GM12801 (cell line): ENCODE measurements around the gene SYNPR.

Source experiments
- CTCF ChIP-seq: IDR thresholded peaks from one replicate; pipeline ENCODE4 v1.5.1; 2011; ENCODE audit warnings: control low read depth; ENCODE audit not compliant: insufficient read length; ENCODE audit errors: extremely low read depth

Gene SYNPR

GRCh38 chr3:63661242-63661641 lies 383.1 kb downstream of the SYNPR start:
- no peak for TF ChIP-seq CTCF

- no peak for TF ChIP-seq CTCF
These were observed 383.9 kb downstream of the SYNPR start for GRCh38 chr3:63662011-63662410.

- no peak for TF ChIP-seq CTCF
These were observed 384.4 kb downstream of the SYNPR start for GRCh38 chr3:63662500-63662899.
